ENCODE data around the gene SSR1. TPM values are rescaled to one million over a fixed set of nuclear protein-coding genes. Genes with fewer than 3 reads are reported as not detected.

SSR1 gene
- total and polyA plus RNA-seq, 2 experiments from 2014 or later = 65.3 to 70.2 TPM

GRCh38 chr6:7222197-7222596 lies 90.8 kb downstream of the SSR1 start:
- peaks cover 7% of the 10 kb centered on the region for H3K27me3 Mint-ChIP-seq (ENCODE audit: insufficient read depth, low read depth, poor library complexity)
- no peak for TF ChIP-seq CREB1 (CRISPR knock-in tag; IDR thresholded peaks at IDR 0.05; ENCODE audit: low read depth)
- TF ChIP-seq ZNF114 (CRISPR knock-in tag; IDR thresholded peaks at IDR 0.05) = no peak
- no peak for TF ChIP-seq EZH2phosphoT487 (IDR thresholded peaks at IDR 0.05; ENCODE audit: unreplicated experiment)
- no peak for TF ChIP-seq NANOG (IDR thresholded peaks at IDR 0.05; ENCODE audit: borderline replicate concordance)
- TF ChIP-seq, protein P1, sequence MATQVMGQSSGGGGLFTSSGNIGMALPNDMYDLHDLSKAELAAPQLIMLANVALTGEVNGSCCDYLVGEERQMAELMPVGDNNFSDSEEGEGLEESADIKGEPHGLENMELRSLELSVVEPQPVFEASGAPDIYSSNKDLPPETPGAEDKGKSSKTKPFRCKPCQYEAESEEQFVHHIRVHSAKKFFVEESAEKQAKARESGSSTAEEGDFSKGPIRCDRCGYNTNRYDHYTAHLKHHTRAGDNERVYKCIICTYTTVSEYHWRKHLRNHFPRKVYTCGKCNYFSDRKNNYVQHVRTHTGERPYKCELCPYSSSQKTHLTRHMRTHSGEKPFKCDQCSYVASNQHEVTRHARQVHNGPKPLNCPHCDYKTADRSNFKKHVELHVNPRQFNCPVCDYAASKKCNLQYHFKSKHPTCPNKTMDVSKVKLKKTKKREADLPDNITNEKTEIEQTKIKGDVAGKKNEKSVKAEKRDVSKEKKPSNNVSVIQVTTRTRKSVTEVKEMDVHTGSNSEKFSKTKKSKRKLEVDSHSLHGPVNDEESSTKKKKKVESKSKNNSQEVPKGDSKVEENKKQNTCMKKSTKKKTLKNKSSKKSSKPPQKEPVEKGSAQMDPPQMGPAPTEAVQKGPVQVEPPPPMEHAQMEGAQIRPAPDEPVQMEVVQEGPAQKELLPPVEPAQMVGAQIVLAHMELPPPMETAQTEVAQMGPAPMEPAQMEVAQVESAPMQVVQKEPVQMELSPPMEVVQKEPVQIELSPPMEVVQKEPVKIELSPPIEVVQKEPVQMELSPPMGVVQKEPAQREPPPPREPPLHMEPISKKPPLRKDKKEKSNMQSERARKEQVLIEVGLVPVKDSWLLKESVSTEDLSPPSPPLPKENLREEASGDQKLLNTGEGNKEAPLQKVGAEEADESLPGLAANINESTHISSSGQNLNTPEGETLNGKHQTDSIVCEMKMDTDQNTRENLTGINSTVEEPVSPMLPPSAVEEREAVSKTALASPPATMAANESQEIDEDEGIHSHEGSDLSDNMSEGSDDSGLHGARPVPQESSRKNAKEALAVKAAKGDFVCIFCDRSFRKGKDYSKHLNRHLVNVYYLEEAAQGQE (IDR thresholded peaks at IDR 0.05; ENCODE audit: unreplicated experiment) = no peak
- TF ChIP-seq CTCF (conservative IDR thresholded peaks at IDR 0.05; ENCODE audit: low read depth in 2 of 2) = no peak
- no peak for TF ChIP-seq STAT1 (IDR thresholded peaks at IDR 0.05; ENCODE audit: unreplicated experiment)
- TF ChIP-seq JUNB (IDR thresholded peaks at IDR 0.05; ENCODE audit: unreplicated experiment) = no peak
- no peak for TF ChIP-seq ETS1 (IDR thresholded peaks at IDR 0.05)
- no peak for TF ChIP-seq ZNF462 (CRISPR knock-in tag; IDR thresholded peaks at IDR 0.05)
- TF ChIP-seq ZNF331 (CRISPR knock-in tag; IDR thresholded peaks at IDR 0.05; ENCODE audit: low read depth) = no peak
- no peak for TF ChIP-seq EZH2 (IDR thresholded peaks at IDR 0.05; ENCODE audit: low read depth, unreplicated experiment)
- no peak for TF ChIP-seq POLR2AphosphoS5 (IDR thresholded peaks at IDR 0.05; ENCODE audit: low read depth)
- peaks cover 26% of the 10 kb centered on the region for H3K4me1 Mint-ChIP-seq
- Histone ChIP-seq H2AFZ (no peak overlapping the region), H3K27ac (ENCODE audit: low read depth) (no peak overlapping the region), H3K79me2 (replicated peaks; ENCODE audit: insufficient read depth) (no peaks in the 10 kb centered on the region), H3K4me2 (no peak overlapping the region), H3K4me1 (ENCODE audit: insufficient read depth) (no peaks in the 10 kb centered on the region; the same call in 1 of the 2 replicates), H3F3A (replicated peaks; ENCODE audit: low read depth) (no peaks in the 10 kb centered on the region), H3K27me3 (ENCODE audit: insufficient read depth) (no peaks in the 10 kb centered on the region), H3K4me3 (no peak overlapping the region), H3K9me2 (ENCODE audit: insufficient read depth) (no peaks in the 10 kb centered on the region), H3K36me3 (ENCODE audit: insufficient read depth) (no peaks in the 10 kb centered on the region; the same call in 1 of the 2 replicates), H4K20me1 (replicated peaks; ENCODE audit: insufficient read depth) (no peaks in the 10 kb centered on the region)
- H3K4me3 Mint-ChIP-seq = no peak overlapping the region
- DNase-seq (ENCODE audit: low spot score) (no peak), ATAC-seq (no peak)
- no peaks in the 10 kb centered on the region for H3K9me3 Mint-ChIP-seq
- H3K36me3 Mint-ChIP-seq (ENCODE audit: low read depth) = peaks cover 22% of the 10 kb centered on the region
- no peak overlapping the region for H3K27ac Mint-ChIP-seq
